HEK293 (cell line): Measurements from ENCODE around the gene UBL5.
"Not testable (repeated sequence)": the region's sequence is repeated elsewhere in the genome, so short reads cannot be mapped to it uniquely, and the experiment has no call there.

Experiments
- CTCF ChIA-PET: fragments of 350-600 bp; formaldehyde crosslinking; extraction: SDS; loops from one replicate; lab custom pipeline; 2021; ENCODE audit warnings: antibody characterized with exemption; lab: Yijun Ruan, JAX
- POLR2A ChIA-PET: fragments of 300-600 bp; formaldehyde crosslinking; extraction: SDS; loops from one replicate; lab custom pipeline; 2020; ENCODE audit warnings: antibody characterized with exemption, inconsistent platforms; lab: Yijun Ruan, JAX
- H3K27ac ChIP-seq: fragments of 200-500 bp; sonication (Bioruptor generic); 2 replicates; pipeline ENCODE4 v1.5.1; 2014; ENCODE audit warnings: low read depth, low read length, control low read depth, inconsistent platforms; ENCODE audit errors: extremely low read depth
- H3K36me3 ChIP-seq, 2 experiments: fragments of 200-500 bp in 1 of 2; sonication (Bioruptor generic) in 1 of 2; 1 replicate in 1 of 2; 2 replicates in 1 of 2; pipeline ENCODE4 v1.5.1; 2014 to 2017; ENCODE audit warnings: inconsistent platforms in 2 of 2, low read length in 2 of 2; ENCODE audit not compliant: control insufficient read depth in 2 of 2, insufficient read depth in 1 of 2
- H3K4me1 ChIP-seq: fragments of 200-500 bp; sonication (Bioruptor generic); 2 replicates; pipeline ENCODE4 v1.5.1; 2014; ENCODE audit warnings: mild to moderate bottlenecking, low read length, inconsistent platforms; ENCODE audit not compliant: control insufficient read depth, insufficient read depth
- H3K4me3 ChIP-seq: 2 replicates; pipeline ENCODE4 v1.5.1; 2011; ENCODE audit warnings: low read depth, mild to moderate bottlenecking, control low read depth, low read length, moderate library complexity
- H3K9me3 ChIP-seq: fragments of 200-500 bp; sonication (Bioruptor generic); 2 replicates; pipeline ENCODE4 v1.5.1; 2014; ENCODE audit warnings: low read depth, low read length, inconsistent platforms; ENCODE audit not compliant: control insufficient read depth, insufficient read depth
- IKZF3 ChIP-seq: fragments of 450-650 bp; IDR thresholded peaks from 2 replicates; pipeline ENCODE4 v1.5.0; 2018; ENCODE audit warnings: missing biosample characterization, mild to moderate bottlenecking, missing genetic modification characterization, moderate library complexity
- INSM2 ChIP-seq: fragments of 450-650 bp; formaldehyde crosslinking; IDR thresholded peaks from 2 replicates; pipeline ENCODE4 v1.5.1; 2016; ENCODE audit warnings: missing biosample characterization, missing genetic modification characterization
- KLF17 ChIP-seq: fragments of 450-650 bp; formaldehyde crosslinking; IDR thresholded peaks from 2 replicates; pipeline ENCODE4 v1.5.1; 2016; ENCODE audit warnings: missing biosample characterization, missing genetic modification characterization
- PATZ1 ChIP-seq: fragments of 450-650 bp; formaldehyde crosslinking; IDR thresholded peaks from 2 replicates; pipeline ENCODE4 v1.5.1; 2016; ENCODE audit warnings: missing biosample characterization, missing genetic modification characterization
- ZBTB8A ChIP-seq: fragments of 450-650 bp; formaldehyde crosslinking; IDR thresholded peaks from 2 replicates; pipeline ENCODE4 v1.5.1; 2016; ENCODE audit warnings: missing biosample characterization, missing genetic modification characterization
- ZNF121 ChIP-seq: fragments of 450-650 bp; formaldehyde crosslinking; IDR thresholded peaks from 2 replicates; pipeline ENCODE4 v1.5.1; 2016; ENCODE audit warnings: missing biosample characterization, missing genetic modification characterization
- ZNF280D ChIP-seq: fragments of 450-650 bp; formaldehyde crosslinking; IDR thresholded peaks from 2 replicates; pipeline ENCODE4 v1.5.1; 2016; ENCODE audit warnings: missing biosample characterization, missing genetic modification characterization
- ZNF302 ChIP-seq: fragments of 450-650 bp; formaldehyde crosslinking; IDR thresholded peaks from 2 replicates; pipeline ENCODE4 v1.5.1; 2016; ENCODE audit warnings: missing biosample characterization, missing genetic modification characterization, low read depth
- ZNF530 ChIP-seq: fragments of 450-650 bp; formaldehyde crosslinking; IDR thresholded peaks from 2 replicates; pipeline ENCODE4 v1.5.1; 2016; ENCODE audit warnings: low read depth, missing biosample characterization, missing genetic modification characterization
- ZNF664 ChIP-seq: fragments of 450-650 bp; formaldehyde crosslinking; IDR thresholded peaks from 2 replicates; pipeline ENCODE4 v1.5.1; 2016; ENCODE audit warnings: missing biosample characterization, missing genetic modification characterization
- ZNF747 ChIP-seq: fragments of 450-650 bp; formaldehyde crosslinking; IDR thresholded peaks from 2 replicates; pipeline ENCODE4 v1.5.1; 2016; ENCODE audit warnings: missing biosample characterization, missing genetic modification characterization
- ZNF791 ChIP-seq: fragments of 450-650 bp; formaldehyde crosslinking; IDR thresholded peaks from 2 replicates; pipeline ENCODE4 v1.5.1; 2016; ENCODE audit warnings: missing biosample characterization, missing genetic modification characterization
- ZNF830 ChIP-seq: fragments of 450-650 bp; IDR thresholded peaks from 2 replicates; pipeline ENCODE4 v1.5.0; 2018; ENCODE audit warnings: missing biosample characterization, missing genetic modification characterization, low read depth, mild to moderate bottlenecking, moderate library complexity
- ZNF837 ChIP-seq: fragments of 450-650 bp; formaldehyde crosslinking; IDR thresholded peaks from 2 replicates; pipeline ENCODE4 v1.5.1; 2016; ENCODE audit warnings: missing biosample characterization, missing genetic modification characterization

UBL5 gene

DNA sequence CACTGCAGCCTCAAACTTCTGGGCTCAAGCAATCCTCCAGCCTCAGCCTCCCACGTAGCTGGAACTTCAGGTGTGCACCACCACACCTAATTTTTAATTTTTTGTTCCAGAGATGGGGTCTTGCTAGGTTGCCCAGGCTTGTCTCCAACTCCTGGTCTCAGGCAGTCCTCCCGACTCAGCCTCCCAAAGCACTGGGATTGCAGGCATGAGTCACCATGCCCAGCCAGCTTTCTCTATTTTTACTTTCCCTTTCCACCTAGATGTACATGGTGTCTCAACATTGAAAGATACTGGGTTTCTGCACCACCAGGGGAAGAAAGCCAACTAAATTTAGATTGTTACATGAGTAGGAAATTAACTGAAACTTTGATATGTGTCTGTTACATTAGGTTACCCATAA, 45.4 kb upstream of the UBL5 start:
- TF ChIP-seq ZNF830 (tag by site-specific recombination) (no peak), ZNF530 (tag by site-specific recombination) (no peak), ZNF664 (tag by site-specific recombination) (no peak), KLF17 (tag by site-specific recombination) (no peak), ZNF280D (no peak), ZNF791 (no peak), ZNF121 (no peak), INSM2 (no peak), IKZF3 (tag by site-specific recombination) (no peak), ZNF302 (tag by site-specific recombination) (no peak), ZNF747 (tag by site-specific recombination) (no peak), ZNF837 (tag by site-specific recombination) (no peak), ZBTB8A (tag by site-specific recombination) (no peak), PATZ1 (tag by site-specific recombination) (no peak)
- CTCF ChIA-PET = interaction anchor here (1.2 kb wide), 1 partner anchor 15 kb away, joined by 4 read pairs; no protein-coding TSS in a partner anchor

DNA sequence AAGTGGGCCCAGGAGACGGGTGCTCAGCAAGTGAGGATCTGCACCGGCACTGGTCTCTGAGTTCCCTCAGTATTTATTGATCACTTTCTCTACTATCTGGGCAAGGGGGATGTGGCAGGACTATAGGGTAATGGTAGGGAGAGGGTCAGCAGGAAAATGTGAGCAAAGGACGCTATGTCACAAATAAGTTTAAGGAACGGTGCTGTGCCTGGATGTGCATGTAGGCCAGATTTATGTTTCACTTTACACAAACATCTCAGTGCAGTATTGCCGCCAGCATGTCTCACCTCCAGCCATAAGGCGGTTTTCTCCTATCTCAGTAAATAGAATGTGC, 43.6 kb upstream of the UBL5 start:
- CTCF ChIA-PET = interaction anchor here (0.7 kb wide), 1 partner anchor 27 kb away, joined by 4 read pairs; no protein-coding TSS in a partner anchor
- H3K4me1 ChIP-seq, H3K36me3 ChIP-seq, H3K9me3 ChIP-seq, H3K4me3 ChIP-seq, POLR2A ChIA-PET, H3K27ac ChIP-seq: not testable (repeated sequence)
- TF ChIP-seq ZNF530 (tag by site-specific recombination) = peak; percentile 54; the same call in 1 of the 2 replicates

More for the DNA sequence above, 45.4 kb upstream of the UBL5 start:
- no peak overlapping the region for H3K4me3 ChIP-seq
- no peak overlapping the region for H3K27ac ChIP-seq
- H3K36me3 ChIP-seq = no peaks in the 10 kb centered on the region
- POLR2A ChIA-PET = interaction anchor here (0.8 kb wide), 1 partner anchor 14 kb away, joined by 4 read pairs; the partner anchor contains the start of gene ZNF846
- peaks cover 5% of the 10 kb centered on the region for H3K4me1 ChIP-seq
- no peaks in the 10 kb centered on the region for H3K9me3 ChIP-seq
